Stomach smooth muscle (tissue), 2 donors: ENCODE data around the gene ZNF775.

Experiments
- H3K27ac ChIP-seq: one replicate; pipeline ENCODE4 v1.7.0; 2013; ENCODE audit warnings: mild to moderate bottlenecking, low read length, inconsistent platforms
- H3K27me3 ChIP-seq, 2 donors: one replicate each; pipeline ENCODE4 v1.7.0; 2013; ENCODE audit warnings: low read length in 2 of 2; ENCODE audit not compliant: insufficient read depth in 2 of 2, control insufficient read depth in 1 of 2
- H3K36me3 ChIP-seq, 2 donors: one replicate each; pipeline ENCODE4 v1.7.0; 2013; ENCODE audit warnings: low read length in 2 of 2; ENCODE audit not compliant: control insufficient read depth in 2 of 2, insufficient read depth in 2 of 2
- H3K4me1 ChIP-seq: one replicate; pipeline ENCODE4 v1.7.0; 2013; ENCODE audit warnings: low read length; ENCODE audit not compliant: control insufficient read depth, insufficient read depth
- H3K4me3 ChIP-seq, 2 donors: one replicate each; pipeline ENCODE4 v1.7.0; 2013; ENCODE audit warnings: low read length in 2 of 2
- H3K9ac ChIP-seq, 2 donors: one replicate each; pipeline ENCODE4 v1.7.0; 2013; ENCODE audit warnings: low read length in 2 of 2, mild to moderate bottlenecking in 1 of 2
- H3K9me3 ChIP-seq, 2 donors: one replicate each; pipeline ENCODE4 v1.7.0; 2013; ENCODE audit warnings: low read length in 2 of 2; ENCODE audit not compliant: control insufficient read depth in 2 of 2
- donor health status: healthy.
- donor health status: Pancreatic carcinoma.

Gene ZNF775

DNA sequence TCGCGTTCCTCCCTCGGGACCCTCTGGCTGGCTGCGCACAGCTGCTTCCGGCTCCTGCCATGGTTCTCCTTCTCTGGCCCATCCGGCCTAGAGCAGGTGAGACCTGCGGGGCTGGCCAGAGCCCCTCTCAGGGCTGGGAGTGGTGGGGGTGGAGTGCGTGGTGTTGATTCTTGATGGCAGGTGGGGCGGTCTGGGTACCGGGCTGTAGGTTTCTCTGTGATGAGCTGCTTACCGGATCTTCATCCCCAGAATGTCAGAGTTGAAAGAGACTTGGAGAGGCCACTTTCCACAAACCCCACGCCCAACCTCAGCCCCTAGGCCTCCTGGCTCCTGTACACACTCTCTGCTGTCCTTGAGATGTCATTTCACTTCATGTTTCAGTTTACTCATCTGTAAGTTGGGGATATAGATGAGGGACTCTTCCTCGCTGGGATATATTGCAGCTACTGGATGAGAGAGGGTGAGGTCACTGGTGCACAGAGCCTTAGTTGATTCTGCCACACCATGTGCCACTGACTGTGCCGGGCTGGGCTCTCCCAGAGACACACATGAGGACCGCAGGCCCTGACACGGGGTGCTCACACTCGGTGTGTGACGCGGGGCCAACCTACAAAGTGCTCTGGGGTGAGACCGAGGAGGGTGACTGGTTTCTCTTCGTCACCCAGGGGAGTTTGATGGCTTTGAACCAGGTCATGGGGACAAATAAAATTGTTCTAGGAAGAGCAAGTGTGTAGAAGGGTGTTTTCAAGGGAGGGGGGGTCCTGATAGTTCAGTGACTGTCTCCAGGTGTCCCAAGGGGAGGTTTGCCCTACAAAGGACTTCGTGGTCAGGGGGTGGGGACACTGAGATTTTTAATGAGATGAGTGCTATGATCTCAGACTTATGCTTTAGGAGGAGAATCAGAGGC lies 29.5 kb downstream of the ZNF775 start:
- no peak overlapping the region for H3K9ac ChIP-seq
- H3K4me1 ChIP-seq, result peaks cover 27% of the 10 kb centered on the region
- H3K9me3 ChIP-seq, result no peaks in the 10 kb centered on the region
- peaks cover 4 to 9% of the 10 kb centered on the region in 2 donors for H3K36me3 ChIP-seq
- H3K27ac ChIP-seq, result no peak overlapping the region
- H3K27me3 ChIP-seq, result no peaks in the 10 kb centered on the region
- H3K4me3 ChIP-seq, result no peak overlapping the region

DNA sequence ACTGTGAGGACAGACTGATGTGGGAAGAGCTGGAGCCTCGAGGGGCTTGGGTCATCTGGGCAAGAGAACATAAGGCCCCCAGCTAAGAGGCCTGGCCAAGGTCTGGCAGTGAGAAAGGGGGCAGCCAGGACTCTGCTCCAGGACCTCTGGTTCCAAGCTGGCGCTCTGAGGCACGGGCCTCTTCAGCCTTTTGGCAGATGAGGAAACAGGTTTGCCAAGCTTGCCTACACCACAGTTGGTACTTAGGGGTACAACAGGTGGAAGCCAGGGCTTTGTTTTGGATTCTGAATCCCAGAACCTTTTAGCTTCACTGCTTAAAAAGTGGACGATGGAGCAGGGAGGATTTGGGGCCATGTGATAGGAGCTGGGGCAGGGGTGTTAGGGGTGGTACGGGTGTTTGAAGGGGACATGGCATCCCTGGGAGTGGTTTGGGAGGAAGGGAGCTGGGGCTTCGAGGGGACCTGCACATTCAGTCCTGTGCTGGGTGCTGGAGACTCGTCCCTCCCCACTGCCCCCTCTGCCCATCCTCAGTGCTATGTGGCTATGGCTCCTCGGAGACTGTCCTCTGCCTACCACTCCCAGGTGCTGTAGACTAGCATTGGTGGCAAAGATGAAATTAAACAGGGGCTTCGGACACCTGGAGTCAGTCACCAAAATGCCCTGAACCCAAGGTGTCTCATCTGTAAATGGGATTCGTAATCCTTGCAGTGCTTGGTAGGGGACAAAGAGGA lies 30.3 kb downstream of the ZNF775 start:
- H3K27me3 ChIP-seq, result no peaks in the 10 kb centered on the region
- no peaks in the 10 kb centered on the region for H3K9me3 ChIP-seq
- H3K36me3 ChIP-seq, result peaks cover 4 to 9% of the 10 kb centered on the region in 2 donors
- H3K4me1 ChIP-seq, result peaks cover 19% of the 10 kb centered on the region
- H3K4me3 ChIP-seq, result no peak overlapping the region
- H3K9ac ChIP-seq, result no peak overlapping the region
- H3K27ac ChIP-seq, result no peak overlapping the region

DNA sequence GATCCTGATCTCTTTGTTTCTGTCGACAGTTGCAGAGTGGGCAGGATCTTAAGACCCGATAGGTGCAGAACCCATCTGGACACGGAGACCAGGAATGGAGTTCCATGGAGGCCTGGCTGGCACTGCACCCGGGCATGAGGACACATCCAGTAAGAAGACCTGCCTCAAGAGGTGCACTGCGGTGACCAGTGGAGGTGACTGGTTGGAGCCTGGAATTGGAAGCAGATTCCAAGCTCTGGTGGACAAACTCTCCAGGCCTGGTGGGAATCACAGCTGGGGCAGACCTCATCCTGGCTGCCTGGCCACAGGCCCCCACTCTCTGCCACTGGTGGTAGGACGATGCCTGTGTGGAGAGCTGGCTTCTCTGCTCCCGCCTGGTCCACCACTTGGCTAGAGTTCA lies 31.0 kb downstream of the ZNF775 start:
- Histone ChIP-seq H3K9me3 (no peaks in the 10 kb centered on the region), H3K9ac (no peak overlapping the region), H3K4me1 (peaks cover 17% of the 10 kb centered on the region), H3K27ac (no peak overlapping the region), H3K36me3 (peaks cover 4 to 9% of the 10 kb centered on the region in 2 donors), H3K4me3 (no peak overlapping the region), H3K27me3 (no peaks in the 10 kb centered on the region)

DNA sequence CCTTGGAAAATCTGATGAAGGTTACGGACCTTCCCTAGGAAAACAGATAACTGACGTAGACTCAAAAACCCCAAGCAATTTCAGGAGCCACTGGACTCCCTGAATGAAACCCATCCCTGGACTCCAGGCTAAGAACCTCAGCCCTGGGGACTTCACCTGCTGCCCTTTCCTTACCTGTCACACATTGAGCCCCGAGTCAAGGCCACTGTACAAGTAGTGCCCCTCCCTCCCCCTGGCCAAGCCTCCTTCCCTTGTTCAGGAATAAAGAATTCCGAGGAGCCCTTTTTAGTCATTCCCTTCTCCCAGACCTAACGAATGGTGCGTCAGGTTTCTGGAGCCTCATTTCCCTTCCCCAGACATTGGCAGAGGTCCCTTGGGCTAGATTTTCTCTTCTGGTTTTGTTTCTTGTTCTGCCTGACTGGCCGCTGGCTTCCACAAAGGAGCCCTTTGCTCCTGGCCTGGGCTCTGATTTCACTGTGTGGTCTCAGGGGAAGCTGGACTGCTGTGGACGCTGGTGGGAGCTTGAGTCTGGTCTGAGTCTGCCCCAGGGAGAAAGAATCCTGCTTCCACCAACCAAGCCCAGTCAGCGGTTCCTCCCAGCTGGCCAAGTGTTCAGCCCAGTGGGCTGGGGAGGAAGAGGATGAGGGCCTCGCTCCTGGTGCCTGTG lies 31.7 kb downstream of the ZNF775 start:
- H3K36me3 ChIP-seq, result peaks cover 4 to 9% of the 10 kb centered on the region in 2 donors
- peaks cover 15% of the 10 kb centered on the region for H3K4me1 ChIP-seq
- no peaks in the 10 kb centered on the region for H3K9me3 ChIP-seq
- no peak overlapping the region for H3K9ac ChIP-seq
- H3K27me3 ChIP-seq, result no peaks in the 10 kb centered on the region
- H3K4me3 ChIP-seq, result no peak overlapping the region
- H3K27ac ChIP-seq, result no peak overlapping the region

DNA sequence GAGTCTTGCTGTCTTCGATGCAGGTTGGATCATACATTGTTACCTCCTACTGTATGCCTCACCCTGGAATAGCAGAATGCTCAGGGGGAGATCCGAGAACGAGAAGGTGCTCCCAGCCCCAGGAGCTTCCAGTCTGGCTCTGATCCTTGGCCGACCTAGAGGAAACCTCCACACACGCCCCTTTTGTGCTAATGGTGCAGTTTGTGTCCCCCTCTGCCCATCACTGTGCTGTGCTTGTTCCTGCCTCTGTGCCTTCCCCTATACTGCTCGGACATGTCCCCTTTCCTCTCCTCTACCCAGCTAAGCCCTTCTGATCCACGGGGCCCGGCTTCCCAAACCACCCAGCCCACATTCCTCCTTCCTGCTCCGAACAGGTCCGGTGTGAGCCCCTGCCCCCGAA lies 32.5 kb downstream of the ZNF775 start:
- Histone ChIP-seq H3K27ac (no peak overlapping the region), H3K4me1 (peaks cover 7% of the 10 kb centered on the region), H3K36me3 (peaks cover 4 to 9% of the 10 kb centered on the region in 2 donors), H3K4me3 (no peak overlapping the region), H3K9me3 (no peaks in the 10 kb centered on the region), H3K27me3 (no peaks in the 10 kb centered on the region), H3K9ac (no peak overlapping the region)

DNA sequence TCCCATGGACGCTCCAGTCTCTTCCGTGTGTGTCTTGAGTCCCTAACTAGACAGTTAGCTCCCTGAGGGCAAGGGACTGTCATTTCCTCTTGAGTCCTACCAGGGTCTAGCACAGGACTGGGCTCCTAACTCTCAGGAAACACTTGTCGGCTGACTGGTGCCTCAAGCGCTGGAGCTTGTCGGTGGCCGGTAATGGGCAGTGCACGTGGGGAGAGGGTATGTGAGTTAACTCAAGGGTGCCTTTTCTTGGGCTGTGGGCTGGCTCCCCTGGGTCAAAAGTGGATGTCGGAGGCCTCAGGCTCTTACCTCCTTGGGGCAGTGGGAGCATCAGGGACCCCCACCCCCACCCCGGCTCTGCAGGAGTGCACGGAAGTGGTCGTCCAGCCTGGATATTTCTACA lies 32.9 kb downstream of the ZNF775 start:
- Histone ChIP-seq H3K27ac (no peak overlapping the region), H3K36me3 (peaks cover 4 to 9% of the 10 kb centered on the region in 2 donors), H3K9ac (no peak overlapping the region)

DNA sequence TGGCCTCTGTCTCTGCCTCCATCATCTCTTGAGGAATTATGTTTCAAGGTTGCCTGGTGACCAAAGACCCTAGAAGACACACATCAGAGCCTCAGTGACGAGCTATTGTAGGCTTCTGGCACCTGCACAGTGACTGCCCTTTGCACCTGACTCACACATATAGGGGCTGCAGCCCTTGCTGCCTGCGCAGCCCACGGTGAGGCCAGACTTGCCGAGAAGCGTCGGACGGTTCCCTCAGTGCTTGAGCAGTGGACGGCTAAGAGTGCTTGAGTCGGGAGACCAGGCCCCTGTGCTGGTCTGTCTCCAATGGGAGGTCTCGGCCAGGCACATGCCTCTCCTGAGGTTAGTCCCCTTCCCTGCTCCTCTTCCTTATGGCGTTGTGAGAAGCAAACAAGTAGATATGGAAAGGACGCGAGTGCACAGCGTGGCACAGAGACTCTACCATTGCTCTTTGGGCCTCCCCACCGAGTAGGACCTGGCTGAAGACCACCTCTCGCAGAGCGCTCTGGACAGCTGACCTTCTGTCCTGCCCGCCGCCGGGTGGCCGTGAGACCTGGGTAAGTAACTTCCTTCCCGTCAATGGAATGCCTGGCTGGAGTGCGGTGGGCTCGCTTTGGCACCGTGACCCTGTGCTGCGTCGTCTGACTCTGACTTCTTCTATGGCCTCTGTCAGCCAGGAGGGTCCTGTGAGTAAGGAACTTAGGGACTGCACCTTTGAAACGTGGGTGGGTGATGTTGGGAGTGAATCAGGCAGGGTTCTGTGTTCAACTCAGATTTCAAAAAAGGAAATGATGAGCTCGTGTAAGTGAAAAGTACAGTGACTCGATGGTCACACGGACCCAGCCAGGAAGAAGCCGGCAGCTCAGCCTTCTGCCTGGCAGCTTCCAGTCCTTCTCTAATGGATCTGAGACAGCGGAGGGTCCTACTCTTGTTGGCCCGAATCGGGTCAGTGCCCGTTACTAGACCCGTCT lies 33.7 kb downstream of the ZNF775 start:
- H3K27me3 ChIP-seq, result no peaks in the 10 kb centered on the region
- no peak overlapping the region for H3K27ac ChIP-seq
- H3K9ac ChIP-seq, result no peak overlapping the region
- H3K9me3 ChIP-seq, result no peaks in the 10 kb centered on the region
- peaks cover 4 to 9% of the 10 kb centered on the region in 2 donors for H3K36me3 ChIP-seq
- no peaks in the 10 kb centered on the region for H3K4me1 ChIP-seq
- no peak overlapping the region for H3K4me3 ChIP-seq

More for the DNA sequence above, 32.9 kb downstream of the ZNF775 start:
- peaks cover 3% of the 10 kb centered on the region for H3K4me1 ChIP-seq
- no peak overlapping the region for H3K4me3 ChIP-seq
- H3K27me3 ChIP-seq, result no peaks in the 10 kb centered on the region
- no peaks in the 10 kb centered on the region for H3K9me3 ChIP-seq

DNA sequence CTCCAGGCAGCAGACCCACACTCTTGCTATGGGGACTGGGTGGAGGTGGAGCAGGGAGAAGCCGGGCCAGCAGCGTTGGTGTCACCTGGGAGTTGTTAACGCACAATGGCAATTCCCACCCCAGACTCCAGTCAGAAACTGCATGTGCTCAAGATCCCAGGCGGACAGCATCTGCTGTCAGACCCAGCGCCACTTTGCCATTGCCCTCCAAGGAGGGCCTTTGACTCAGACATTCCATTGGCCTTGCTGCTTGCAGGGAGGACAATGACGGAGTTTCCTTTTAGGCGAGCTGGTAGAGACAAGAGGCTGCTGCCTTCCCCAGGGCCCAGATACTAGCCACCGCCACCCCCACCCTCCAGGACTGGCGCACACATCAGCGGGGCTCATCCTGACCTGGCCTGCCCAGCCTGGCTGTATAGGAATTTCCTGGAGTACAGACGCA lies 34.5 kb downstream of the ZNF775 start:
- no peak overlapping the region for H3K4me3 ChIP-seq
- H3K36me3 ChIP-seq, result peaks cover 4 to 9% of the 10 kb centered on the region in 2 donors
- no peaks in the 10 kb centered on the region for H3K9me3 ChIP-seq
- no peaks in the 10 kb centered on the region for H3K27me3 ChIP-seq
- H3K27ac ChIP-seq, result no peak overlapping the region
- no peak overlapping the region for H3K9ac ChIP-seq
- H3K4me1 ChIP-seq, result no peaks in the 10 kb centered on the region

DNA sequence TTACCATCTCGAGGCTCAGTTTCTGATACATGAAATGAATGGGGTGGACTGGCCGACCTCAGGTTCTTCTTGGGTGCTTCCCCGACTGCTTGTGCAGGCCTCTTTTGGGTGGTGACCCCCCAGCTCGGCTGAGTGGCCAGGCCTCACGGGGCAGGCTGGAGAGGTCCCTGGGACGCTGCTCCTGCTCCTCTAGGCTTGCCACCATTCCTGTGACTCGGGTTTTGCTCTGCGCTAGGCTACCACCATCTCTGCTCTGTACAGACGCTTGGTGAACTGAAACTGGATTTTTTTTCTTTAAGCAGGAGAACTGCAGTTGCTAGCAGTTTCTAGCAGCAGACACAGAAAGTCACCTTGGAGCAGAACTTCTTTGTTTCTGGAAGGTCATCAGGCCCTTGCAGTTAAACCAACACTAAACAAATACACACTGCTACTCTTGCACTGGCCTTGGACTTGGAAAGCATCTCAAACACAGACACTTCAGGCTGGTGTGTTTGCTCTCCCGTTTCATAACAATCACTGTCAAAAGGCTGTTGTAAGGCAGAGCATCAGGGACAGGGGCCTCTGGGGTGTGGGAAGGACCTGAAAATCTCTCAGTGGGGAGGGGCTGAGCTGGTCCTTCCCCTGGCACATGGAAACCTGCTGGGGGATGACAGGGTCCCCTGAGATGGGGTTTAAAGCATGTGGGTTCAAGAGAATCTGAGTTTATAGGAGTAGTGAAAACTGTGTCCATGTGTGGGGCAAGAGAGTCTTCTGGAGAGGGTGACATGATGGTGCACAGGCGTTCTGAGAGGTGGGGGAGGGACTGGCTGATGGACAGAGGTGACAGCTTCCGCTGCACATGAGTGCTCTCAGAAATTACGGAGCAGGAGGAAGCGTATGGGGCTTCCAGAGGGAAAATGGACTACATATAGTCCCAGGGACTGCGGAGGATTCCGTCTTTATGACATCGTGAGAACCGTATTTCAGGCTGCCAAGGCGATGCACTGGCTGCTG lies 36.3 kb downstream of the ZNF775 start:
- no peaks in the 10 kb centered on the region for H3K4me1 ChIP-seq
- no peak overlapping the region for H3K27ac ChIP-seq
- H3K9me3 ChIP-seq, result no peaks in the 10 kb centered on the region
- no peak overlapping the region for H3K9ac ChIP-seq
- H3K4me3 ChIP-seq, result no peak overlapping the region
- peaks cover 4 to 5% of the 10 kb centered on the region in 2 donors for H3K36me3 ChIP-seq
- H3K27me3 ChIP-seq, result no peaks in the 10 kb centered on the region
